ENCODE measurements around the gene CD163.

Gene CD163

DNA sequence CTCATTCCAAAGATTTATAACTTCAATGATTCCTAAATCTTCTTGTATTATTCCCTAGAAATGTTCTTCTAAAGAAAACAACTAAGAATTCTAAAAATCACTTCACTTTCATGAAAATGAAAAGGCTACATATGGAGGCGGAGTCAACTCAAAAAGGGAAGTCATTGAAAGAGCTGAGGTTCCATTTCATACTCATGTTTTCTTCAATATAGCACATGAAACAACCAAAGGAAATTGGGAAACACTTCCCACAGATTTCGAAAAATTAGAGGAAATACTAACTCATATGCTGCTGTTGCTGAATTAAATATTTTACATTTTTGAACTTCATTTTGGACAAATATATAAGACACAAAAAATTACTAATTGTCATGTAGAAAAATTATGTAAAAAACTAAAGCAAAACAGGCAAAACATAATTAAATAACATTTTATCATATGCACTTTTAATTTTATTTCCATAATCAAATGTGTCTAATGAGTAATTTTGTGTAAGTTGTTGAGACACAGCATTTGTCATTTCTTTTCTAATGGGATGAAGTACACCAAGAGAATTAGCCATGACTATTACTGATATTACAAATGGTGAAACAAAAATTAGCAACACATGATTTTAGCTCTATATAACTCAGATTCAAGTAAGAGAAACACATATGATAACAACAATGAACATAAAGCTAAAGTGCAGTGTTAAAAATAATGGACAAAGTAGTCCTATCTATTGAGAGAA, at the start of gene CD163:
CD163 (minus strand) TSS at position 92 of the 730 bp plus-strand sequence; CDS start at position 5, 87 bp downstream.
- H3K27ac ChIP-seq (ENCODE audit: extremely low read depth, low read depth, low read length), result no peak within 1 kb of the TSS
- 0 out of 2 replicates have a peak, but pooled peaks cover 2% of the 10 kb centered on the region for H3K4me1 ChIP-seq (ENCODE audit: control insufficient read depth, insufficient read depth, low read length)
- POLR2A ChIA-PET, result no interaction called here
- no peak for TF ChIP-seq ZNF311 (tag by site-specific recombination; IDR thresholded peaks at IDR 0.05; ENCODE audit: borderline replicate concordance)
- no peak for TF ChIP-seq ZNF785 (tag by site-specific recombination; IDR thresholded peaks at IDR 0.05)
- no peak for TF ChIP-seq GLIS1 (tag by site-specific recombination; IDR thresholded peaks at IDR 0.05)
- no peak for TF ChIP-seq ZFP69B (tag by site-specific recombination; IDR thresholded peaks at IDR 0.05)
- no peak for TF ChIP-seq ZSCAN5A (tag by site-specific recombination; IDR thresholded peaks at IDR 0.05)
- TF ChIP-seq ZEB2 (tag by site-specific recombination; IDR thresholded peaks at IDR 0.05), result no peak
- no peak for TF ChIP-seq ZNF114 (tag by site-specific recombination; IDR thresholded peaks at IDR 0.05)
- no peak for TF ChIP-seq HOXC10 (CRISPR knock-in tag; IDR thresholded peaks at IDR 0.05)
- no peak for TF ChIP-seq TRIM28 (IDR thresholded peaks at IDR 0.05; ENCODE audit: borderline replicate concordance, low read length)
- no peak for TF ChIP-seq ZNF571 (tag by site-specific recombination; IDR thresholded peaks at IDR 0.05)
- no peak for TF ChIP-seq ZNF426 (tag by site-specific recombination; IDR thresholded peaks at IDR 0.05)
- TF ChIP-seq ZNF549 (tag by site-specific recombination; IDR thresholded peaks at IDR 0.05), result no peak
- no peak for TF ChIP-seq YY2 (tag by site-specific recombination; IDR thresholded peaks at IDR 0.05)
- H3K9me3 ChIP-seq (ENCODE audit: control insufficient read depth, insufficient read depth, low read depth, low read length), result no peaks in the 10 kb centered on the region
- CTCF ChIA-PET, result interaction anchor here (1.6 kb wide), 1 partner anchor 9 kb away, joined by 3 read pairs; no protein-coding TSS in a partner anchor
- no peak within 1 kb of the TSS for H3K4me3 ChIP-seq (ENCODE audit: low read depth, low read length)
- H3K36me3 ChIP-seq (ENCODE audit: control insufficient read depth in 2 of 2, insufficient read depth in 1 of 2, low read length in 2 of 2), result no peaks in the 10 kb centered on the region

DNA sequence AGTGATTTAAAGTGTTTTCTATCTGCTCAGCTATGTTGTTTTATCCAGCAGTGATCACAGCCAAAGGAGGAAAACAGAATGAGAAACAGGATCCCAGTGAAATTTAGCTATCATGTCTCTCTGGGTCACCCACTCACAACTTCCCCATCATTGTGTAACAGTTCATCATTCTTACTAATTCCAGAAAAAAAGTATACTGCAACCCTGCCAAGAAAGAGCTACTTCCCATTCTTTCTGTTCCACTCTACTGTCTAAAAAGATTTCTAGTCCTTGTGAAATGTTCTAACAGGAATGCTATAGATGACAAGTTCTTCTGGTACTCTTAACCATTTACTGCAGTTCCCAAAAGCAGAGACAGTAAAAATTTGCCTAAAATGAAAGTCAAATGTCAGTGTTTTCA, 39.2 kb upstream of the CD163 start:
- H3K36me3 ChIP-seq (ENCODE audit: control insufficient read depth in 2 of 2, insufficient read depth in 1 of 2, low read length in 2 of 2), result no peaks in the 10 kb centered on the region
- H3K27ac ChIP-seq (ENCODE audit: extremely low read depth, low read depth, low read length), result no peak overlapping the region
- no peak overlapping the region for H3K4me3 ChIP-seq (ENCODE audit: low read depth, low read length)
- CTCF ChIA-PET, result no interaction called here
- TF ChIP-seq, protein P1, sequence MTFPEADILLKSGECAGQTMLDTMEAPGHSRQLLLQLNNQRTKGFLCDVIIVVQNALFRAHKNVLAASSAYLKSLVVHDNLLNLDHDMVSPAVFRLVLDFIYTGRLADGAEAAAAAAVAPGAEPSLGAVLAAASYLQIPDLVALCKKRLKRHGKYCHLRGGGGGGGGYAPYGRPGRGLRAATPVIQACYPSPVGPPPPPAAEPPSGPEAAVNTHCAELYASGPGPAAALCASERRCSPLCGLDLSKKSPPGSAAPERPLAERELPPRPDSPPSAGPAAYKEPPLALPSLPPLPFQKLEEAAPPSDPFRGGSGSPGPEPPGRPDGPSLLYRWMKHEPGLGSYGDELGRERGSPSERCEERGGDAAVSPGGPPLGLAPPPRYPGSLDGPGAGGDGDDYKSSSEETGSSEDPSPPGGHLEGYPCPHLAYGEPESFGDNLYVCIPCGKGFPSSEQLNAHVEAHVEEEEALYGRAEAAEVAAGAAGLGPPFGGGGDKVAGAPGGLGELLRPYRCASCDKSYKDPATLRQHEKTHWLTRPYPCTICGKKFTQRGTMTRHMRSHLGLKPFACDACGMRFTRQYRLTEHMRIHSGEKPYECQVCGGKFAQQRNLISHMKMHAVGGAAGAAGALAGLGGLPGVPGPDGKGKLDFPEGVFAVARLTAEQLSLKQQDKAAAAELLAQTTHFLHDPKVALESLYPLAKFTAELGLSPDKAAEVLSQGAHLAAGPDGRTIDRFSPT (tag by site-specific recombination; IDR thresholded peaks at IDR 0.05), result no peak
- POLR2A ChIA-PET, result no interaction called here
- H3K9me3 ChIP-seq (ENCODE audit: control insufficient read depth, insufficient read depth, low read depth, low read length), result no peaks in the 10 kb centered on the region
- no peaks in the 10 kb centered on the region for H3K4me1 ChIP-seq (ENCODE audit: control insufficient read depth, insufficient read depth, low read length)

GRCh38 chr12:7542046-7542445, 38.5 kb upstream of the CD163 start:
- no peak overlapping the region for H3K4me3 ChIP-seq (ENCODE audit: low read depth, low read length)
- no peaks in the 10 kb centered on the region for H3K36me3 ChIP-seq (ENCODE audit: control insufficient read depth in 2 of 2, insufficient read depth in 1 of 2, low read length in 2 of 2)
- H3K9me3 ChIP-seq (ENCODE audit: control insufficient read depth, insufficient read depth, low read depth, low read length), result no peaks in the 10 kb centered on the region
- no peak overlapping the region for H3K27ac ChIP-seq (ENCODE audit: extremely low read depth, low read depth, low read length)
- ChIA-PET CTCF (no interaction called here), POLR2A (no interaction called here)
- no peaks in the 10 kb centered on the region for H3K4me1 ChIP-seq (ENCODE audit: control insufficient read depth, insufficient read depth, low read length)
- TF ChIP-seq ZNF501 (tag by site-specific recombination; IDR thresholded peaks at IDR 0.05) (no peak), ZSCAN23 (tag by site-specific recombination; IDR thresholded peaks at IDR 0.05) (no peak), TCF7L2 (IDR thresholded peaks at IDR 0.05; ENCODE audit: borderline replicate concordance, low read depth, low read length) (no peak), ZNF366 (tag by site-specific recombination; conservative IDR thresholded peaks at IDR 0.05) (no peak), HOXC10 (CRISPR knock-in tag; IDR thresholded peaks at IDR 0.05) (no peak), ZFP41 (tag by site-specific recombination; IDR thresholded peaks at IDR 0.05; ENCODE audit: borderline replicate concordance) (no peak), KLF9 (tag by site-specific recombination; IDR thresholded peaks at IDR 0.05; ENCODE audit: low read depth) (no peak), ZNF169 (tag by site-specific recombination; IDR thresholded peaks at IDR 0.05) (no peak), ZNF701 (tag by site-specific recombination; IDR thresholded peaks at IDR 0.05) (no peak)
- TF ChIP-seq, protein P2, sequence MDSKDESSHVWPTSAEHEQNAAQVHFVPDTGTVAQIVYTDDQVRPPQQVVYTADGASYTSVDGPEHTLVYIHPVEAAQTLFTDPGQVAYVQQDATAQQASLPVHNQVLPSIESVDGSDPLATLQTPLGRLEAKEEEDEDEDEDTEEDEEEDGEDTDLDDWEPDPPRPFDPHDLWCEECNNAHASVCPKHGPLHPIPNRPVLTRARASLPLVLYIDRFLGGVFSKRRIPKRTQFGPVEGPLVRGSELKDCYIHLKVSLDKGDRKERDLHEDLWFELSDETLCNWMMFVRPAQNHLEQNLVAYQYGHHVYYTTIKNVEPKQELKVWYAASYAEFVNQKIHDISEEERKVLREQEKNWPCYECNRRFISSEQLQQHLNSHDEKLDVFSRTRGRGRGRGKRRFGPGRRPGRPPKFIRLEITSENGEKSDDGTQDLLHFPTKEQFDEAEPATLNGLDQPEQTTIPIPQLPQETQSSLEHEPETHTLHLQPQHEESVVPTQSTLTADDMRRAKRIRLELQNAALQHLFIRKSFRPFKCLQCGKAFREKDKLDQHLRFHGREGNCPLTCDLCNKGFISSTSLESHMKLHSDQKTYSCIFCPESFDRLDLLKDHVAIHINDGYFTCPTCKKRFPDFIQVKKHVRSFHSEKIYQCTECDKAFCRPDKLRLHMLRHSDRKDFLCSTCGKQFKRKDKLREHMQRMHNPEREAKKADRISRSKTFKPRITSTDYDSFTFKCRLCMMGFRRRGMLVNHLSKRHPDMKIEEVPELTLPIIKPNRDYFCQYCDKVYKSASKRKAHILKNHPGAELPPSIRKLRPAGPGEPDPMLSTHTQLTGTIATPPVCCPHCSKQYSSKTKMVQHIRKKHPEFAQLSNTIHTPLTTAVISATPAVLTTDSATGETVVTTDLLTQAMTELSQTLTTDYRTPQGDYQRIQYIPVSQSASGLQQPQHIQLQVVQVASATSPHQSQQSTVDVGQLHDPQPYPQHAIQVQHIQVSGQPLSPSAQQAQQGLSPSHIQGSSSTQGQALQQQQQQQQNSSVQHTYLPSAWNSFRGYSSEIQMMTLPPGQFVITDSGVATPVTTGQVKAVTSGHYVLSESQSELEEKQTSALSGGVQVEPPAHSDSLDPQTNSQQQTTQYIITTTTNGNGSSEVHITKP (tag by site-specific recombination; IDR thresholded peaks at IDR 0.05), result no peak
